Duodenal mucosa (tissue), 2 donors: Measurements from ENCODE around the gene NUP214.
"Not testable (repeated sequence)": the region's sequence is repeated elsewhere in the genome, so short reads cannot be mapped to it uniquely, and the experiment has no call there.

Experiments used
- H3K27ac ChIP-seq: one replicate; pipeline ENCODE4 v1.7.0; 2013; ENCODE audit warnings: low read depth, low read length
- H3K27me3 ChIP-seq, 2 donors: one replicate each; pipeline ENCODE4 v1.7.0; 2013; ENCODE audit warnings: low read length in 2 of 2, control low read depth in 1 of 2; ENCODE audit not compliant: insufficient read depth in 2 of 2, control insufficient read depth in 1 of 2
- H3K36me3 ChIP-seq, 2 donors: one replicate each; pipeline ENCODE4 v1.7.0; 2013; ENCODE audit warnings: low read length in 2 of 2, control low read depth in 1 of 2; ENCODE audit not compliant: insufficient read depth in 2 of 2, control insufficient read depth in 1 of 2
- H3K4me1 ChIP-seq, 2 donors: one replicate each; pipeline ENCODE4 v1.7.0; 2013; ENCODE audit warnings: low read length in 2 of 2, control low read depth in 1 of 2; ENCODE audit not compliant: insufficient read depth in 2 of 2, control insufficient read depth in 1 of 2
- H3K4me3 ChIP-seq, 2 donors: one replicate each; pipeline ENCODE4 v1.7.0; 2013; ENCODE audit warnings: low read length in 2 of 2, low read depth in 1 of 2
- H3K9ac ChIP-seq, 2 donors: one replicate each; pipeline ENCODE4 v1.7.0; 2013; ENCODE audit warnings: low read length in 2 of 2, low read depth in 1 of 2
- H3K9me3 ChIP-seq, 2 donors: one replicate each; pipeline ENCODE4 v1.7.0; 2013; ENCODE audit warnings: low read length in 2 of 2, control low read depth in 1 of 2; ENCODE audit not compliant: control insufficient read depth in 1 of 2

Gene NUP214

DNA sequence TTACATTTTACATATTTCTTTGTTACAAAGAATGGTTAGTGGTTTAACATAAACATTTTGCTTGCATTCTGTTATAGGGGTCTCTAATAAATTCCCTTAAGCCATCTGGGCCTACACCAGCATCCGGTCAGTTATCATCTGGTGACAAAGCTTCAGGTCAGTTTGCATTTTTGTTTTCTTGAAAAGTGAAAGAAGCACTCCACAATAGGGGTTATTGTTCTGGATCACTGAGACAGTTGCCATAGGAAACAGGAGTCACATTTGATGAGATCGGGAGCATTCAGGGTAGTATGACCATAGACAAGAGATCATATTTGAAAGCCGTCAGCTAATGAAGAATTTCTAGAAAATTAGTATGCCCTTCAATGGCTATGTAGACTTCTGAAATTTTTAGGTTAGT lies 63.6 kb downstream of the NUP214 start:
- H3K4me3 ChIP-seq: no peak overlapping the region
- H3K27ac ChIP-seq: no peak overlapping the region
- H3K9me3 ChIP-seq: no peaks in the 10 kb centered on the region
- peaks cover 14 to 55% of the 10 kb centered on the region in 2 donors for H3K36me3 ChIP-seq
- no peak overlapping the region for H3K9ac ChIP-seq
- no peaks in the 10 kb centered on the region for H3K27me3 ChIP-seq
- no peaks in the 10 kb centered on the region for H3K4me1 ChIP-seq

GRCh38 chr9:131190191-131190590 lies 64.8 kb downstream of the NUP214 start:
- Histone ChIP-seq H3K27me3 (no peaks in the 10 kb centered on the region), H3K9me3 (no peaks in the 10 kb centered on the region), H3K4me3 (no peak overlapping the region), H3K4me1 (no peaks in the 10 kb centered on the region), H3K9ac (no peak overlapping the region), H3K36me3 (peaks cover 20 to 62% of the 10 kb centered on the region in 2 donors), H3K27ac (no peak overlapping the region)

DNA sequence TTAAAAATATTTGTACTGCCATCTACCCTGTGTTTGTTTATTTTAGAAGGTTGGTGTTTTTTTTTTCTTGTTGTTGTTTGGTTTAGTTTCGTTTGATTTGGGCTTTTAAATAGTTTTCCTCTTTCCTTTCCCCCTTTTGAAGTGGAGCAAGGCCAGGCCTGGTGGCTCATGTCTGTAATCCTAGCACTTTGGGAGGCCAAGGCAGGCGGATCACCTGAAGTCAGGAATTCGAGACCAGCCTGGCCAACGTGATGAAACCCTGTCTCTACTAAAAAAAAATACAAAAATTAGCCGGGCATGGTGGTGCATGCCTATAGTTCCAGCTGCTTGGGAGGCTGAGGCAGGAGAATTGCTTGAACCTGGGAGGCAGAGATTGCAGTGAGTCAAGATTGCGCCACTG lies 65.6 kb downstream of the NUP214 start:
- not testable (repeated sequence) for H3K4me1 ChIP-seq, H3K27ac ChIP-seq, H3K4me3 ChIP-seq, H3K27me3 ChIP-seq, H3K9me3 ChIP-seq, H3K9ac ChIP-seq
- H3K36me3 ChIP-seq: peaks cover 22 to 63% of the 10 kb centered on the region in 2 donors

DNA sequence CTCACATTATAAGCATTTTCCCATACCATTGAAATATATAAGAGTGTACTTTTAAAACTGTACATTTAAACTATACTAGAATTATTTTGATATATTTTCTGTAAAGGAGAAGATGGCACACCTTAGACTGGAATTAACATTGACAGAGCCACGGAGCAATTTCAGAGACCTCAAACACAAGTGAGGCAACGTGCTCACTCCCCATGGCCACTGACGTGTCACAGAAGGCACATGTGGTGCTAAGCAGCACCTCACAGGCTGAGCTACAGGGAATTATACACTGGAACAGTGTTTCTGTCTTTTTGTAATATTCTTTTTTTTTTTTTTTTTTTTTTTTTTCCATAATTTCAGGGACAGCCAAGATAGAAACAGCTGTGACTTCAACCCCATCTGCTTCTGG lies 66.5 kb downstream of the NUP214 start:
- Histone ChIP-seq H3K36me3 (peaks cover 26 to 63% of the 10 kb centered on the region in 2 donors), H3K9me3 (no peaks in the 10 kb centered on the region), H3K9ac (no peak overlapping the region), H3K4me3 (no peak overlapping the region), H3K4me1 (no peaks in the 10 kb centered on the region), H3K27me3 (no peaks in the 10 kb centered on the region), H3K27ac (no peak overlapping the region)

- no peaks in the 10 kb centered on the region for H3K4me1 ChIP-seq
- H3K27me3 ChIP-seq: no peaks in the 10 kb centered on the region
- no peaks in the 10 kb centered on the region for H3K9me3 ChIP-seq
- no peak overlapping the region for H3K4me3 ChIP-seq
- no peak overlapping the region for H3K27ac ChIP-seq
- H3K36me3 ChIP-seq: peaks cover 35 to 65% of the 10 kb centered on the region in 2 donors
- no peak overlapping the region for H3K9ac ChIP-seq
Measured at GRCh38 chr9:131193051-131193450, 67.7 kb downstream of the NUP214 start.

GRCh38 chr9:131194762-131195161 lies 69.4 kb downstream of the NUP214 start:
- H3K36me3 ChIP-seq: peaks cover 33 to 65% of the 10 kb centered on the region in 2 donors
- no peaks in the 10 kb centered on the region for H3K9me3 ChIP-seq
- no peaks in the 10 kb centered on the region for H3K27me3 ChIP-seq
- no peak overlapping the region for H3K9ac ChIP-seq
- H3K4me3 ChIP-seq: no peak overlapping the region
- no peak overlapping the region for H3K27ac ChIP-seq
- no peaks in the 10 kb centered on the region for H3K4me1 ChIP-seq

GRCh38 chr9:131197160-131197911 lies 72.0 kb downstream of the NUP214 start:
- Histone ChIP-seq H3K27ac (no peak overlapping the region), H3K9ac (no peak overlapping the region), H3K9me3 (no peaks in the 10 kb centered on the region), H3K36me3 (peaks cover 43 to 75% of the 10 kb centered on the region in 2 donors), H3K4me1 (no peaks in the 10 kb centered on the region), H3K27me3 (no peaks in the 10 kb centered on the region), H3K4me3 (no peak overlapping the region)

- Histone ChIP-seq H3K36me3 (peaks cover 43 to 71% of the 10 kb centered on the region in 2 donors), H3K4me3 (no peak overlapping the region), H3K9me3 (no peaks in the 10 kb centered on the region), H3K27ac (no peak overlapping the region), H3K4me1 (no peaks in the 10 kb centered on the region), H3K27me3 (no peaks in the 10 kb centered on the region), H3K9ac (no peak overlapping the region)
Measured at GRCh38 chr9:131198041-131198715, 72.8 kb downstream of the NUP214 start.

- H3K9me3 ChIP-seq: no peaks in the 10 kb centered on the region
- H3K27ac ChIP-seq: no peak overlapping the region
- no peak overlapping the region for H3K4me3 ChIP-seq
- peaks cover 34 to 77% of the 10 kb centered on the region in 2 donors for H3K36me3 ChIP-seq
- H3K9ac ChIP-seq: no peak overlapping the region
- H3K4me1 ChIP-seq: no peaks in the 10 kb centered on the region
- H3K27me3 ChIP-seq: no peaks in the 10 kb centered on the region
Measured at GRCh38 chr9:131201856-131202255, 76.5 kb downstream of the NUP214 start.

GRCh38 chr9:131203431-131204218 lies 78.2 kb downstream of the NUP214 start:
- no peaks in the 10 kb centered on the region for H3K9me3 ChIP-seq
- no peak overlapping the region for H3K27ac ChIP-seq
- H3K9ac ChIP-seq: no peak overlapping the region
- H3K36me3 ChIP-seq: peaks cover 29 to 71% of the 10 kb centered on the region in 2 donors
- no peaks in the 10 kb centered on the region for H3K4me1 ChIP-seq
- no peak overlapping the region for H3K4me3 ChIP-seq
- no peaks in the 10 kb centered on the region for H3K27me3 ChIP-seq
